MM.1S (cell line): Measurements from ENCODE around the gene NUDT1.

Experiments
- DNase-seq: peaks from one replicate; pipeline ENCODE4 v3.0.0-alpha.2; 2015
- H2AFZ ChIP-seq: fragments of 300-600 bp; sonication (generic); 2 replicates; pipeline ENCODE4 v1.6.0; 2016; ENCODE audit warnings: antibody characterized with exemption, low read length
- H3F3A ChIP-seq: fragments of 300-600 bp; sonication (generic); 2 replicates; pipeline ENCODE4 v1.6.1; 2016; ENCODE audit warnings: mild to moderate bottlenecking, antibody characterized with exemption, low read length, moderate library complexity, mixed read lengths; ENCODE audit not compliant: insufficient read depth
- H3K27ac ChIP-seq: fragments of 300-600 bp; sonication (generic); 2 replicates; pipeline ENCODE4 v1.5.1; 2016; ENCODE audit warnings: mild to moderate bottlenecking, low read length
- H3K27me3 ChIP-seq: fragments of 300-600 bp; sonication (generic); replicated peaks from 2 replicates; pipeline ENCODE4 v1.6.0; 2016; ENCODE audit warnings: low read length; ENCODE audit not compliant: insufficient read depth
- H3K36me3 ChIP-seq: fragments of 300-600 bp; sonication (generic); replicated peaks from 2 replicates; pipeline ENCODE4 v1.6.1; 2016; ENCODE audit warnings: mild to moderate bottlenecking, low read length, mixed read lengths; ENCODE audit not compliant: insufficient read depth
- H3K4me1 ChIP-seq: fragments of 300-600 bp; sonication (generic); 2 replicates; pipeline ENCODE4 v1.6.1; 2016; ENCODE audit warnings: low read length, mixed read lengths
- H3K4me2 ChIP-seq: fragments of 300-600 bp; sonication (generic); 2 replicates; pipeline ENCODE4 v1.6.0; 2016; ENCODE audit warnings: low read depth, low read length
- H3K4me3 ChIP-seq: fragments of 300-600 bp; sonication (generic); 2 replicates; pipeline ENCODE4 v1.5.1; 2016; ENCODE audit warnings: low read length, mixed read lengths
- H3K79me2 ChIP-seq: fragments of 300-600 bp; sonication (generic); 2 replicates; pipeline ENCODE4 v1.6.1; 2016; ENCODE audit warnings: mixed run types, low read length, mixed read lengths
- H3K9ac ChIP-seq: fragments of 300-600 bp; sonication (generic); 2 replicates; pipeline ENCODE4 v1.6.1; 2016; ENCODE audit warnings: low read length, mixed read lengths
- H3K9me2 ChIP-seq: fragments of 300-600 bp; sonication (generic); replicated peaks from 2 replicates; pipeline ENCODE4 v1.6.1; 2016; ENCODE audit warnings: mild to moderate bottlenecking, low read length, mixed read lengths; ENCODE audit not compliant: insufficient read depth
- H3K9me3 ChIP-seq: fragments of 300-600 bp; sonication (generic); replicated peaks from 2 replicates; pipeline ENCODE4 v1.6.1; 2016; ENCODE audit warnings: mild to moderate bottlenecking, low read length, mixed read lengths; ENCODE audit not compliant: insufficient read depth
- H4K20me1 ChIP-seq: fragments of 300-600 bp; sonication (generic); 2 replicates; pipeline ENCODE4 v1.6.1; 2016; ENCODE audit warnings: mild to moderate bottlenecking, low read length, moderate library complexity, mixed read lengths; ENCODE audit not compliant: insufficient read depth
- CTCF ChIP-seq: fragments of 300-600 bp; sonication (generic); IDR thresholded peaks from 2 replicates; pipeline ENCODE4 v1.5.1; 2016; ENCODE audit warnings: antibody characterized with exemption, low read length, mixed read lengths
- EZH2 ChIP-seq: fragments of 300-600 bp; sonication (generic); optimal IDR thresholded peaks from 2 replicates; pipeline ENCODE3; 2017; ENCODE audit warnings: low read depth, mild to moderate bottlenecking, antibody characterized with exemption, low read length, mixed read lengths
- EZH2phosphoT487 ChIP-seq: fragments of 300-600 bp; sonication (generic); IDR thresholded peaks from 2 replicates; pipeline ENCODE4 v1.6.1; 2018; ENCODE audit warnings: antibody characterized with exemption, low read length

Gene NUDT1

GRCh38 chr7:2248984-2249694 is 7.1 kb downstream of the NUDT1 start:
- H4K20me1 ChIP-seq = no peaks in the 10 kb centered on the region
- H3K4me3 ChIP-seq = peak overlapping the region; percentile 14; the same call in 1 of the 2 replicates
- no peaks in the 10 kb centered on the region for H3K9me2 ChIP-seq
- H3K36me3 ChIP-seq = no peaks in the 10 kb centered on the region
- H3F3A ChIP-seq = peaks cover 10% of the 10 kb centered on the region; the same call in 1 of the 2 replicates
- no peaks in the 10 kb centered on the region for H3K9me3 ChIP-seq
- peaks cover 16% of the 10 kb centered on the region for H3K4me1 ChIP-seq
- H3K4me2 ChIP-seq = peak overlapping the region; percentile 48
- peak overlapping the region; percentile 16; the same call in 1 of the 2 replicates for H3K9ac ChIP-seq
- H2AFZ ChIP-seq = peak overlapping the region; percentile 30
- H3K27ac ChIP-seq = peak overlapping the region; percentile 64; the same call in 1 of the 2 replicates
- no peaks in the 10 kb centered on the region for H3K27me3 ChIP-seq
- TF ChIP-seq CTCF (peak; percentile 18), EZH2phosphoT487 (no peak)
- peak; percentile 72 for DNase-seq
- H3K79me2 ChIP-seq = no peaks in the 10 kb centered on the region

GRCh38 chr7:2249744-2250323 is 7.8 kb downstream of the NUDT1 start:
- Histone ChIP-seq H3K27ac (peak overlapping the region; percentile 64; the same call in 1 of the 2 replicates), H3K9me2 (no peaks in the 10 kb centered on the region), H3K9ac (no peak overlapping the region), H3K27me3 (no peaks in the 10 kb centered on the region), H2AFZ (no peak overlapping the region), H3K4me3 (0 out of 2 replicates have a peak overlapping the region, but pooled peaks have one; percentile 14), H3K4me2 (peak overlapping the region; percentile 48), H3K4me1 (peaks cover 16% of the 10 kb centered on the region), H3K9me3 (no peaks in the 10 kb centered on the region), H4K20me1 (no peaks in the 10 kb centered on the region), H3F3A (peaks cover 10% of the 10 kb centered on the region; the same call in 1 of the 2 replicates), H3K79me2 (no peaks in the 10 kb centered on the region), H3K36me3 (no peaks in the 10 kb centered on the region)
- TF ChIP-seq EZH2phosphoT487 = no peak
- no peak for TF ChIP-seq CTCF
- TF ChIP-seq EZH2 = no peak
- no peak for DNase-seq

- no peak overlapping the region for H3K4me2 ChIP-seq
- no peaks in the 10 kb centered on the region for H3K36me3 ChIP-seq
- DNase-seq = no peak
- H3K27ac ChIP-seq = no peak overlapping the region
- H3K9me2 ChIP-seq = no peaks in the 10 kb centered on the region
- H3K9ac ChIP-seq = no peak overlapping the region
- no peaks in the 10 kb centered on the region for H3K27me3 ChIP-seq
- no peaks in the 10 kb centered on the region for H3K79me2 ChIP-seq
- H3F3A ChIP-seq = peaks cover 10% of the 10 kb centered on the region; the same call in 1 of the 2 replicates
- H3K4me1 ChIP-seq = peaks cover 16% of the 10 kb centered on the region
- TF ChIP-seq EZH2 (no peak), EZH2phosphoT487 (no peak)
- H3K9me3 ChIP-seq = no peaks in the 10 kb centered on the region
- no peak overlapping the region for H3K4me3 ChIP-seq
- H4K20me1 ChIP-seq = no peaks in the 10 kb centered on the region
- H2AFZ ChIP-seq = no peak overlapping the region
Measured at GRCh38 chr7:2251381-2251780, 9.4 kb downstream of the NUDT1 start.
